GM12872 (cell line): Measurements from ENCODE around the gene TNFAIP2.

Source experiments
- CTCF ChIP-seq: IDR thresholded peaks from 3 replicates; pipeline ENCODE4 v1.5.1; 2011; ENCODE audit warnings: low read depth, mild to moderate bottlenecking, low read length, moderate library complexity; ENCODE audit not compliant: insufficient read depth

TNFAIP2 gene

DNA sequence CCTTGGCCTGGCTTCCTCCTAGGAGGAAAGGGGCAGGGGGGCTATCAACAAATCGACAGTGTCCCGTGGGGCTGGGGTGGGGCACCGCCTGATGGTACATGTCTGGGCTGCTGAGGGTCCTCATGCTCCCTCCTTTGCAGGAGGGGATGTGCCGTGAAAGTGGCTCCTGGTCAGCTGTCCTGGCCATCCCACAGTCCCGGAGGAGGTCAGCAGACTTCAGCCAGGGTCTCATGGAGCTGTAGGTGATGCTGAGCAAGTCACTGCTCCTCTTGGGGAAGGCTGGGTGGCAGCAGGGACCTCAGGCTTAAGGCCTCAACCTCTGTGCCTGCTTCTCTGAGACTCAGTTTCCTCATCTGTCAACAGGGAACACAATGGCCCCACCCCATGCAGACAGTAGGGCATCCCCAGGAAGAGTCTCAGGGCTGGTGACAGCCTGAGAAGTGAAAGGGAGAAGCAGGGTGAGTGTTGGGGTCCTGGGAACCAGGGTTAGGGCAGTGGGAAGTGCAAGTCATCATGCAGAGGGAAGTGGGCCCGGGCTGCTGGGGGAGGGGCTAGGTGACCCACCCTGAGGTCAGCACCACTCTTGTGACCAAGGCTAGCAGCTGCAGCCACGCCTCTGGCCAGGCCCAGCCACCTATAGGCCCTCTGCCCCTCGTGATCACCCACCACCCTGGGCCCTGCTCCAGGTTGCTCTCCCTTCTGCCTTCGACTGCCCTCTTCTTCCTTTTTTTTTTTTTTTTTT lies 4.4 kb upstream of the TNFAIP2 start:
- no peak for TF ChIP-seq CTCF

GRCh38 chr14:103121121-103121845 lies 2.0 kb upstream of the TNFAIP2 start:
- TF ChIP-seq CTCF: no peak

- TF ChIP-seq CTCF: no peak
Observed at GRCh38 chr14:103121846-103122584, 1.2 kb upstream of the TNFAIP2 start.

GRCh38 chr14:103122585-103122946 lies 695 bp upstream of the TNFAIP2 start:
- TF ChIP-seq CTCF: no peak

DNA sequence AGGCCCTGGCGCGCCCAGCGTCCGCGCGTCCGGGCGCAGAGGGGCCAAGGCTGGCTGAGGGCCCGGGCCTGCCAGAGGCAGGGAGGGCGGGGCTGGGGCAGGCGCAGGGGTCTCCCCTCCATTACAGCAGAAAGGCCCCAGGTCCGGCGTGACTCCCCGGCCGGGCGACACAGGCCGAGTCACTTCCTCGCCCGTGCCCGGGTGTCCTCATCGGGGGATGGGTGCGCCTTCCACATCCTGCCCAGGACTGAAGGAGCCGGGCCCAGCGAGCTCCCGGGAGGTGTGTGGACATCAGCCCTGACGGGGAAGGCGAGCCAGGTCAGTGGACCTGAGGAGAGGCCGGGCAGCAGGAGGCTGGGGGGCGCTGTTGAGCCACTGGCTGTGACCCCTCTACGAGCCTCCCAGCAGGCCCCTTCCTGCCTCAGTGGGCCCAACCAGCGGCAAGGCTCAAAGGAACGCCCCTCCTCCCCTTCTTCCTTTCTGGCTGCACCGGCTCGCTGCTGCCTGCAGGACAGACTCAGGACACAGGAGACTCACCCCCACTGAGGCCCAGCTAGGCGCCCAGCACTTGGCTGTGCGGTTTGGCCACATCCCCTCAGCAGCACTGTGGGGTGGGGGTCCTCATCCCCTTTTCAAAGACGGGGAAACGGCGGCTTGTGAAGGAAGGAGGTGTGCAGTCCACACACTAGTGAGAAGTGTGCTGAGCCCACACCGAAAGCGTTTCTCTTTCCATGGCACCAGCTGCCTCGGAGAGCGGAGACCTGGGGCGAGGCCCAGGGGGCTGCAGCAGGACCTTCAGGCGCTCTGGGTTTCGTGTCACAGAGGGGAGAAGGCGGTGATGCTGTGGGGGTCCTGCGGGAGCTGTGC lies 606 bp downstream of the TNFAIP2 start:
- peak; percentile 51 for TF ChIP-seq CTCF

GRCh38 chr14:103124501-103125001 lies 1.3 kb downstream of the TNFAIP2 start:
- no peak for TF ChIP-seq CTCF
